CD4-positive, alpha-beta T cell treated with Interleukin-15 for 1 hour (primary cell): ENCODE results near the gene SLC36A3.
"Not testable (repeated sequence)": the region's sequence is repeated elsewhere in the genome, so short reads cannot be mapped to it uniquely, and the experiment has no call there.

ENCODE experiments used
- DNase-seq: peaks from one replicate; pipeline ENCODE4 v3.0.0-alpha.2; 2020

Gene SLC36A3

DNA sequence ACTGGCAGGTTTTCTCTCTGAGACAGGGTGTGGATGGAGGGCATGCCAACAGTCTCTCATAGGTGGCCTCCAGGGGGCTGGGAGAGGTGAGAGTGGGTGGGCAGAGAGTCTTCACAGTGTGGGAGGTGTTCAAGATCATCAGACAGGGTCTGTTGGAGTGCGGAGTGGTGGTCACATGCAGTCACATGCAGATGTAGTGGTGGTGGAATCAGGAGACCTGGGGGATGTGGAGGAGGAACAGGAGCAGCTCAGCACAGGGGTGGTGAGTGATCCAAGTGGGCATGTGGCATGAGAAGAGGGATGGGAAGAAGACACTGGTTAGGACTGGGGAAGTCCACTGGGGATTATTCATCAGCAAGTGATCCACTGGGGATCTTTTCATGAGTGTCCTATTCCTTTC, 44.8 kb downstream of the SLC36A3 start:
- no peak for DNase-seq

DNA sequence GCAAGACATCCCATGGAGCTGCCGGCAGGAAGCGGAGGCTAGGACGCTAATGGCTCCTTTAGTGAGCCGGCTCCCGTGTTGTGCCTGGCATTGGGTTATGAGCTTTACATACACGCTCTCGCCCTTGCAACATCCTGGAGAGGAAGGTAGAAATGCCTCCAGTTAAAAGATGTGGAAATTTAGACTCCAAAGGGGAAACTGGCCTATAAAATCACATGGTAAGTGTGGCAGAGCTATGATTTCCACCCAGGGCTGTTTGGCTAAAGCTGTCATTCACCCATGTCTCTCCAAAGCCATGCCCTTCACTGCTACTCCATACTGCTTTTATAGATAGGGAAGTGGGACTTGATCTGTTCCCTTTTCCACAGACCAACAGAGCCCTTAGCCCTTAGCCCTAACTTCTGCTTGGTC, 45.4 kb downstream of the SLC36A3 start:
- DNase-seq: no peak

DNA sequence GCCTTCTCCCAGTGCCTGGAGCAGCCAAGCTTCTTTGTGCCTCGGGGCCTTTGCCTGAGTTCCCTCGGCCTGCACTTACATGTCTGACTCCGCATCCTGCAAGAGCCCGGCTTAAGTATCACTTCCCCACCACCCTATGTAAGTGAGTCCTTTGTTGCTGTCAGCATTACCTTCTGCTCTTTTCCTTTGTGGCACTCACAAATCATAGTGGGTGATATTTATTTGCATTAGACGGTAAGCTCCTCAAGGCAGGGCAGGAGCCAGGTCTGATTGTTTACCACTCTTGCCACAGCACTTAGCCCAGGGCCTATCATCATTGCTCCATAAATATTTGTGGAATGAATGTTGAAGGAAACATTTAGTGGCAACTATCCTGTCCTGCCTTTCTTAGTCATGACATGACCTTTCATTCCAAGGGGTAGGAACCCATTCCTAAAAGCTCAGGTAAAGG, 45.8 kb downstream of the SLC36A3 start:
- DNase-seq: peak; percentile 54

DNA sequence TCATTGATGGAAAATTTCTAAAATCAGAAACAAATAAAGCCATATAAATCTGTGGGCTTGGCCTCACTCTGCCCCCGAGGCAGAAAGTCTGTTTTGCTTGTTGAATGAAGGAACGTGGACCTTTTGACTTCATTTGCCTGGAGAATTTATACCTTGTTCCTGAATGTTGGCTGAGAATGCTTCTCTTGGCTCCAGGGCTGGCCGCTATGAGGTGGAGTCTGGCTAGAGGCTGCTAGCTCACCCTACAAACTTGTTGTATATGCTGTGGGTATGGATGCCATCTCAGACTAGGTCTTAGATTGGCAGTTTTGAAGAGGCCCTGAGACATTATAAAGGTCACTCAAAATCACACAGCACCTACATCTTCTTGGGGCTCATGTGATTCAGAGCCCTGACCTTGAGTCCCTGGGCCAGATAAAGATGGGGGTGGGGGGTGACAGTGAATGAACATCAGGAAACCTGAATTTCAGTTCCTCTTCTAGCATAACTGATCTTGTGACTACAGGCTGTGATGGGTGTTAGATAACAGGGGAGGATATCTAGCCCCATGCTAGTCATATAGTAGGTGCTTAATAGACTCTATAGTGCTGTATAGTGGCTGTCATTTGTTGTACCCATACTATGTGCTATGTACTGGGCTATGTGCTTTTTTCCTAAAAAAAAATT, 47.8 kb downstream of the SLC36A3 start:
- DNase-seq: peak; percentile 54

DNA sequence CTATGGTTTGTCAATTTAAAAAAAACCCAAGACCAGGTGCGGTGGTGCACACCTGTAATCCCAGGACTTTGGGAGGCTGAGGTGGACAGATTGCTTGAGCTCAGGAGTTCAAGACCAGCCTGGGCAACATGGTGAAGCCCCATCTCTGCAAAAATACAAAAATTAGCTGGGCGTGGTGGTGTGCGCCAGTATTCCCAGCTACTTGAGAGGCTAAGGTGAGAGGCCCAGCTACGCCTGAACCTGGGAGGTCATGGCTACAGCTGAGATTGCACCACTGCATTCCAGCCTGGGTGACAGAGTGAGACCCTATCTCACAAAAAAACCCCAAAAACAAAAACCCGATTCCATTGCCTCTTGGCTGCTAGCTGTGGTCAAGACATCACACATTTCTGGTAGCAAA, 48.6 kb downstream of the SLC36A3 start:
- not testable (repeated sequence) for DNase-seq

DNA sequence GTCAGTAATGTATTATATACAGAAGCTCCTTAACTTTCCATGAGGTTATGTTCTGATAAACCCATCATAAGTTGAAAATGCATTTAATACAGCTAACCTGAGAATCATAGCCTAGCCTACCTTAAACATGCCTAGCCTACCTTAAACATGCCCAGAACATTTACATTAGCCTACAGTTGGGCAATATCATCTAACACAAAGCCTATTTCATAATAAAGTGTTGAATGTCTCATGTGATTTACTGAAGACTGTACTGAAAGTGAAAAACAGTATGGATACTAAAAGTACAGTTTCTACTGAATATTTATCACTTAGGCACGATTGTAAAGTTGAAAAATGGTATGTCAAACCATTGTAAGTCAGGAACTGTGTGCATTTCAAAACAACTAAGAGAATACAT, 49.0 kb downstream of the SLC36A3 start:
- no peak for DNase-seq

DNA sequence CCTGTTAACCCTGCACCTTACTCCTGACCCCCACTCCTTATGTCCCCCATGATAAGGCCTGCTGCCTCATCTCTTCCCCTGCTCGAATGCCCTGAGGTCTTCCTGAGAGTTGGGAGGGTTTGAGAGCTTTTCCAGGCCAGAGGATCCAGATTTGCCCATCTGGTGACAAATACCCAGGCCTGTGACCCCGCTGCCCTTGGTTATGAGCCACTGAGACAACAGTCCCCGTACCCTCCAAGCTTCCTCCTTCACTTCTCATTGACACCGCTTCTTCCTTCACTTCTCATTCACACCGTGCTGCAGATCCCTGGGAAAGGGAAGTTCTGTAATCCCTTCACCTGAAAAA, 50.0 kb downstream of the SLC36A3 start:
- no peak for DNase-seq

DNA sequence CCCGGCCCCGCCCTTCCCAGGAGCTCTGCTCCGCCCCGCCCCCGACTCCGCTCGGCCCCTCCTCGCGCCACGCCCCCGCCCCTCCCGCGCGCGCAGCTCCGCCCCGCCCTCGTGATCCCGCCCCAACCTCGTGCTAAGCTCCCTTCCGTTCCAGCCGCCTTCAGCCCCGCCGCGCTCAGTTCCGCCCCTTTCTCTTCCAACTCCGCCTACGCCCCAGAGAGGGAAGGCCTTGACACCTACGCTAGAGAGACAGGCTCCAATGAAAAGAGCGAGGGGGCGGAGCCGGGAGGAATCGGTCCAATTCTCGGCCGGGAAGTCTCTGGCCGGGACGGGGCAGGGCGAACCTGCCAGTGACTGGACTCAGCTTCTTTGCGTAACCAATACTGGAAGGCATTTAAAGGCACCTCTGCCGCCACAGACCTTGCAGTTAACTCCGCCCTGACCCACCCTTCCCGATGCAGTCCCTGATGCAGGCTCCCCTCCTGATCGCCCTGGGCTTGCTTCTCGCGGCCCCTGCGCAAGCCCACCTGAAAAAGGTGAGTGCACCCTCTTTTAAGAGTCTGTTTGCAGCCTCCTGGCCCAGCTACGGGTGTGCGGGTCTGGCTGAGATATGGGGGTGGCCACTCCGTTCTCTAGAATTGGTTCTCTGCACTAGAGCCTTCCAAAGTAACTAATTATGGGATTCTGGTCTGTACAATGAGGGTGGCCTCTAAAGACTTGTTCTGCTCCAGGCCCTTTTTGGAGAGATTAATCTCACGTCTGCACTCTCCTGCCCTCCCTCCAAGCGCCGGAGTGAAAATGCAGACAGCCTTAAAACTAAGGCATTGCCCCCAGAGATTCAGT, 50.6 kb downstream of the SLC36A3 start, which contains the start of gene GM2A:
TSS of gene GM2A (plus strand) at position 424 of the 843 bp plus-strand sequence. CDS start at position 456, 32 bp downstream.
- peak; percentile 99 for DNase-seq

DNA sequence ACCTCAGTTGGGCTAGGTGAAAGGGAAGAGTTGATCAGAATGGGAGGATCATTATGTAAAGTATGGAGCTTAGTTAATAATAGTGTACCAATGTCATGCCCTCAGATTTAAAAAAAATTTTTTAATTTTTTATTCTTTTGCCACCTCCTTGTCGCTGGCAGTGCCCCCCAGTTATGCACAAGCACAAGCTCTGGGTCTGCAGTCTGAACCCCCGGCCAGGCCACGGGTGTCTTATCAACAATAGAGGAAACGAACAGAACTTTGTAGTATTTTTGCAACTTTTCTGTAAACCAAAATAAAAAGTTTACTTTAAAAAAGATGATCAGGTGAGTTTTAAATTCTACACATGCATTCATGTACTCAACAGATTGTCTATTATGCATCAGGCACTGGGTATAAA, 51.9 kb downstream of the SLC36A3 start:
- no peak for DNase-seq

DNA sequence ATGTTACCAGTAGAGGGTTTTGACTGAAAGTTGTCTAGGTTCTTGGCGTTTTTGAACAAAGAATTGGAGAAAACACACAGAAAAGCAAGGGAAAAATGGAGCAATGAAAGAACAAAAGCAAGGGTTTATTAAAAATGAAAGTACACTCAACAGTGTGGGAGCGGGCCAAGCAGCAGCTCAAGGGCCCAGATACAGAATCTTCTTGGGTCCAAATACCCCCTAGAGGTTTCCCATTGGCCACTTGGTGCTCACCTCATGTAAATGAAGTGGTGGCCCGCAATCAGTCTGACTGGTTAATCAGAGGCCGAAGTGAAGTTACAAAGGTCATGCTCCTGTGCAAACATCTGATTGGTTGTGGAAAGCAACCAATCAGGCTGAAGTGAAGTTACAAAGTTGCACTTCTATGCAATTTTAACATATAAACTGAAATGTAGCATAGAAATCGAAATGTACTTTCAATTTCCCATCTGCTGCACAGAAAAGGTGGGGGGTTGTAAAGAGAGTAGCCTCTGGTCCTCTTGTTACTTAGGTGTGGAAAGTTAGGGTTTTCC, 52.5 kb downstream of the SLC36A3 start:
- no peak for DNase-seq

DNA sequence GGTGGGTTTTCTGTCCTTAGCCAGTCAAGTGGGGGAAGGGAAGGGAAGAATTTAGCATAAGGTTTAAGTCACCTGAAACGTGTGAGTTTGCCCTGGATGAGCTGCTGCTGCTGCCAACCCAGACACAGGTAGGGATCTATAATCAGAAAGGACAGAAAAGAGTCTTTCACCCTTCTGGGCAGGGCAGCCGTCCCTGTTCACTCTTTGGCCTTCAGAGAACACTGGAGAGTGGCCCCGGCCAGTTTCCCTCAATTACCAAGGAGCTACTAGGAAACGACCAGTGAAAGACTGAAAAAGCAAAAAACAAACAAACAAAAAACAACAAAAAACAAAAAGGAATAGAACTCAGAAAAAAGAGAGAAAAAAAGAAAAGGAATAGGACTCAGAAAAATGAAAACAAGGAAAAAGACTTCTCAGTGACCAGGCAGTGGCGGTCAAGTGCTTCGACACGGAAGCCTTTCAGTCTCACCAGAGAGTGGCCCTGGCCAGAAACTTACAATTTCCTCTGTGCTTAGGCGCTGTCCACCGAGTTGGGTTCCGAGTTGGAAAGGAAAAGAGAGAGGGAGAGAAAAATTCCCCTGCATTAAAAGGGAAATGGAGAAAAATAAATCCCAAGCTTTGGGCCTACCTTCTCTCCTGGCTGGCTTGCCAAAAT, 53.1 kb downstream of the SLC36A3 start:
- DNase-seq: no peak

DNA sequence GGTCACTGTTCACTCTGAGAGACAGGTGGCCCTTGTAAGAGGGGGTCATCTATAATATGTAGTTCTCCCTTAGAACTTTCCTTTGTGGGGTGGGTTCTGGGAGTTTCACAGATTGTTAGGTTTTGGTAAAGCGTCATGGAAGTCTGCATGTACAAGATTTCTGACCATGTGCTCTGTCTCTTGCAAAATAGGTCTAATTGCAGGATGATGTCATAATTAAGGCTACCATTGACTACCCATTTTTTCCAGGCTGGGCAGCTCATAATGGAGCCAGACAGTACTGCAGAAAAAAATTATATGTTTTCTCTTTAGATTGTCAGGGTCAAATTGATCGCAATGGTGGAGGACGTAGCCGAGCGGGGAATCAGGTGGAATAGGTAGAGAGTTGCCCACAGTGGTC, 54.3 kb downstream of the SLC36A3 start:
- no peak for DNase-seq

DNA sequence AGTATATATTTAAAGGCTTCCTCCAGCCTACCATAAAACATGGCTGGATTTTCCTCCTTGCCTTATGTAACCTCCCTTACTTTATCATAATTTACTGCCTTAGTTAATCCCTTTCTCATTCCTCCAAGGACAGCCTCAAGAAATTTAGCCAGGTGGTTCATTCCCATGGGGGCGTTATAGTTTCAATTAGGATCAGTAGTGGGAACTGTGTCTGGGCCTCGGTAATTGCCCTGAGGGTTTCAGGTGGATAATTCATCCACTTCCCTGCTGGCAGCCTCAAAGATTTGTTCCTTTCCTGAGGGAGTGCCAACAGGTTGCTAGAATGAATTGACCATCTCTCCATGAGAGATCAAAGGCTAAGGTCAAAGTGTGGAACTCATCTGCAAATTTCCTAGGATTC, 54.9 kb downstream of the SLC36A3 start:
- DNase-seq: no peak

DNA sequence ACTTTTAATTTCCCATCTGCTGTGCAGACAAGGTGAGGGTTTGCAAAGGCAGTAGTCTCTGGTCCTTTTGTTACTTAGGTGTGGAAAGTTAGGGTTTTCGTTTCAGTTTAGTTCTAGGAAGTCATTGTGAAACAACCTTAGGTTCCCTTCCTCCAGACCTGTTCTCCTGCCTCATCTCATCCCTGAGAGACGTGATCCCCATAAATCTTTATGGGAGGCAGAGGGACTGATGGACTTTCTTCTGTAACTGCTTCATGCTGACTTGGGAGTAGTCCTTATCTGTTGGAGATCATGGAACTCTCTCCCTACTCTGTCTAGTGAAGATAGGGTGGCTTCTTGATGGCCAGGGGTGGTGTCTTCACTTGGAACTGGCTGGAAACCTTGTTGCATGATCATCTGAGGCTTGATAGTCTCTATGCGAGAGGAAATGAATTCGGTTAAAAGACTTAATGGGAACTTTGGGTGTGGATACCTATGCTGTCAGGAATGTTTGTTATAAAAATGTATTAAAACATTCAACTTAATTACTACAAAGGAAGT, 57.8 kb downstream of the SLC36A3 start:
- DNase-seq: no peak

DNA sequence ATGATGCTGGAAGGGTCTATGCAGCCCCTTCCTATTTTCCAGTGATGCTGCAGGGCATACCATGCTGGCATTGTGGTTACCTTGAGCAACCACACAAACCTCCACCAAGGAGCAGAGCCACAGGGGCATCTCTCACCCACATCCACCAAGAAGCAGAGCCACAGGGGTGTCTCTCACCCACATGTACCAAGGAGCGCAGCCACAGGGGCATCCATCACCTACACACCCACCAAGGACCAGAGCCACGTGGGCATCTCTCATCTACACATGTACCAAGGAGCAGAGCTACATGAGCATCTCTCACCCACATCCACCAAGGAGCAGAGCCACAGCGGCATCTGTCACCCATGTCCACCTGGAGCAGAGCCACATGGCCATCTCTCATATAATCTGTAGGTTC, 59.4 kb downstream of the SLC36A3 start:
- DNase-seq: no peak

DNA sequence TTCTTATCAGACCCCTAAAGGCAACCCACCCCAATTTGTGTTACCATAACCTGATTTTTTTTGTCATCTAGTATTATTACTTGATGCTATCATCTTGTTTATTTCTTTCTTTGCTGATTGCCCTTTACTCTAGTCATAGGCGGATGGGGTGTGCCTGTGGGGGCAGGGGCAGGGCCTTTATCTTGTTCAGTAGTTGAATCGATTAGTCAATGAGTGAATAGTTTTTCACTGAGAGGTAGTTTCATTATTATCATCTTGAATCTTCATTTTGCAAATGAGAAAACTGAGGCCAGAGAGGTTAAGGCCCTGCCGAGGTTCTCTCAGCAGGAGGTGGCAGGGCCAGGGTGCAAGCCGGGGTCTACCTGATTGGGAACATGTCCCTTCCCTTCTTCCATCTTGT, 60.0 kb downstream of the SLC36A3 start:
- no peak for DNase-seq

DNA sequence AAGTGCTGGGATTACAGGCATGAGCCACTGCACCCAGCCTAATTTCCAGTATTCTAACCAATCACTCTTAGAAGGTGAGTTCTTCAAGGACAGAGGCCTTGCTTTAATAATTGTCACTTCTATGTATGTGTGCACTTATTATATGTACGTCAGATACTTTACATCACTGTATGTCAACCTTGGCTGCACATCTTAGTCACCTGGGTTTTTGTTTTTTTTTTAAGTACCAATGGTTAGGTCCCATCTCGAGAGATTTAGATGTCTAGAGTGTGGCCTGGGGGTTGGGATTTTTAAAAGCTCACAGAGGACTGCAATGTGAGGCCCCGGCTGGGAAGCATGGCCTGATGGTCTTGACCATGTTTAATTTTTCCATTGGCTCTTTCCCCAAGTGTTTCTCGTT, 60.4 kb downstream of the SLC36A3 start:
- no peak for DNase-seq

DNA sequence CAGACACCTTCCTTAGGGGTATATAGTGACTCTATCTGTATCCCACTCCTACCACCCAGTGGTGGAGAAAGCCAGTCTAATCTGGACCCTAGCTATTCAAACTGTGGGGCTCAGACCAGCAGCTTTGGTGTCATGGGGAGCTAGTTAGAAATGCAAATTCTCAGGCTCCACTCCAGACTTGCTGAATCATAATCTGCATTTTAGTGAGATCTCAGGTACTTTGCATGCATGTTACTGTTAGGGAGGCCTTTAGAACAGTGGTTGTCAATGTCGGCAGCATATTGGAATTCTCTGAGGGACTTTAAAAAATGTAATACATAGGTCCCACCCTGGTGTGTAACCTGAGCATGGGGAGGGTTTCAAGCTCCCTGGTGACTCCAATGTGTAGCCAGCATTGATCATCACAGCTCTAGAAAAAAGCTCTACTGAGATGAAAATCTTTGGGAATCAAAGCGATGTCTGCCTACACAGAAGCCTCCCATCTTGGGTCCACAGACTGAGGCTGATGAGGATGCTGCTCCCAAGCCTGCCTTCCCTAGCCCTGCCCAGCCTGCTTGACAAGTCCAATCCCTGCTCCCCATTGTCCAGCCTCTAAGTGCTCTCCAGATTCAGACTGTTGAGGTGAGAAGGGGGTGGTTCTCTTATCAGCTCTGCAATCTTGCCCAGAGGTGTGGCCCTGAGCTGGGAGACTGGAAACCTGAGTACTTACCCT, 62.5 kb downstream of the SLC36A3 start:
- DNase-seq: no peak

DNA sequence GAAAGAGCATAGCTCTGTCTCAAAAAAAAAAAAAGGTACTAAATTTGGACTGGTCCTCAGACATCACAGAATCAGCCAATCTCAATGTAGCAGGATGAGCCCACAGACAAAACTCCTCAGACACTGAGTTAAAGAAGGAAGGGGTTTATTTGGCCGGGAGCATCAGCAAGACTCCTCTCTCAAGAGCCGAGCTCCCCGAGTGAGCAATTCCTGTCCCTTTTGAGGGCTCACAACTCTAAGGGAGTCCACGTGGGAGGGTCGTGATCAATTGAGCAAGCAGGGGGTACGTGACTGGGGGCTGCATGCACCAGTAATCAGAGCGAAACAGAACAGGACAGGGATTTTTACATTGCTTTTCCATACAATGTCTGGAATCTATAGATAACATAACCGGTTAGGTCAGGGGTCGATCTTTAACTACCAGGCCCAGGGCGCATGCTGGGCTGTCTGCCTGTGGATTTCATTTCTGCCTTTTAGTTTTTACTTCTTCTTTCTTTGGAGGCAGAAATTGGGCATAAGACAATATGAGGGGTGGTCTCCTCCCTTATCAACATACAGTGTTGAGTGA, 63.2 kb downstream of the SLC36A3 start:
- DNase-seq: not testable (repeated sequence)

DNA sequence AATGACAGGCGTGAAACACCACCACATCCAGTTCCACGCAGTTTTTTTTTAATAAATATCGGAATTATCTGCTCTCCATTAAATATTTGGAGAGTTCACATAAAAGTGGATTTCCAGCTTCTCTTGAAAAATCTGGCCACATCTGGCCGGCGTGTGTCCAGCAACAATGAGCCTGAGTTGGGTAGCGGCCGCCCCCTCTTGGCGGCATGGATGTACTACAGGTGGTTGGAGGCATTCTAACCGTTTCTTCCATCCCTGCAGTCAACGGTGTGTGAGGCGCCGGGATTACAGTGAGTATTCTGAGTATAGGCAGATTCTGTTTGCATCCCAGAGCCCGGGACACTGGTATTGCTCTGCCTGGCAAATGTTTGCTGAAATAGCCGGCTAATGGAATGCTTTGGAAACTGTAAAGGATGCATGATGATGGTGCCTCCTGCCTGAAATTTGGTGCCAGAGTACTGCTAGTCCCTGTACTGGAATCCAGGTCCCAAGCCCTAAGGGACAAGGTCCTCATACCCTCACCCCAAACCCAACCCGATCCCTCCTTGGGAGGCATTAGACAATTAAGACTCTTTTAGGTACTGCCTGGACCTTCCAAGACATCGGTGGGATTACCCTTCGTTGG, 64.2 kb downstream of the SLC36A3 start:
- DNase-seq: peak; percentile 64

DNA sequence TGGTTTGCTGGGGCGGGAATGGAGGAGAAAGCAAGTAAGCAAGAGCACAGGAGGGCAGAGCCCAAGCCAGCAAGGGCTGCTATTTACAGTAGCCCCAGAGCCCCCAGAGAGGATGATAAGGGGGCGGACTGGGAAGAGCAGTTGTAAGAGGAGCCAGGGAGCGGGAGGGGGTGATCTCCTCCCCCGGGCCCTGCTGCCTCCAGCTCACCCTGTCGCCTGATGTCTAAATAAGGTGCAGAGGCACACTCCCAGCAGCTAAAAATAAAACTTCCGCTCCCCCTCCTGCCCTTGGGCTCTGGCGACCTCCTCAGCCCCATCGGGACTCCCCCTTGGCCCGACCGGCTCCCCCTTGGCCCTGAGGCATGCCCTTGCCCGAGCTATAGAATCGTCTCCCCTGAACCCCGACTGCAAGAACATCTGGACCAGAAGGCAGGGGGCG, 65.2 kb downstream of the SLC36A3 start:
- DNase-seq: peak; percentile 44

DNA sequence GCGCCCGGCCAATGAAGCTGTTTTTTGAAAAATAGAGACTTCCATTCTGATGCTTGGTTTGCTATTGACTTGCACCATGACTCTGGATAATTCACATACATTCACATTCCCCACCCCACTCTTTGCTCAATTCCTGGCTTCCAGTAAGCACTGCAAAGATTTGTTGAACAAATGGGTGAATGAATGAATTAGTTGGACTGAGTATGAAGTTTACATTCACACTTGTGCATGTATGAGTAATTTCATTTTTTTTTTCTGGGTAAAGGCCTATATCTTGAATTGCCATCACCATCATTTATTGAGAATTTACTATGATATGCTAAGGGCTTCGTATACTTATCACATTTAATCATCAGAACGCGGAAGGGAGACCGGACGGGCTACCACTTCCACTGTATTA, 65.9 kb downstream of the SLC36A3 start:
- no peak for DNase-seq
